GM19468 (cell line): ENCODE results near the gene TUBB4B.

Experiments used
- ATAC-seq: cut with Tn5 transposase; IDR thresholded peaks from one replicate; pipeline ENCODE4 v1.9.1; 2021; ENCODE audit warnings: mild to moderate bottlenecking, moderate library complexity, moderate number of reproducible peaks; ENCODE audit not compliant: unreplicated experiment; ENCODE audit errors: extremely low read depth

Gene TUBB4B

GRCh38 chr9:137224830-137225694, 16.0 kb upstream of the TUBB4B start, which contains the start of gene CYSRT1:
TSS of gene CYSRT1 (plus strand) at chr9:137225174. CDS start at chr9:137225622, 448 bp downstream.
- ATAC-seq = no peak

DNA sequence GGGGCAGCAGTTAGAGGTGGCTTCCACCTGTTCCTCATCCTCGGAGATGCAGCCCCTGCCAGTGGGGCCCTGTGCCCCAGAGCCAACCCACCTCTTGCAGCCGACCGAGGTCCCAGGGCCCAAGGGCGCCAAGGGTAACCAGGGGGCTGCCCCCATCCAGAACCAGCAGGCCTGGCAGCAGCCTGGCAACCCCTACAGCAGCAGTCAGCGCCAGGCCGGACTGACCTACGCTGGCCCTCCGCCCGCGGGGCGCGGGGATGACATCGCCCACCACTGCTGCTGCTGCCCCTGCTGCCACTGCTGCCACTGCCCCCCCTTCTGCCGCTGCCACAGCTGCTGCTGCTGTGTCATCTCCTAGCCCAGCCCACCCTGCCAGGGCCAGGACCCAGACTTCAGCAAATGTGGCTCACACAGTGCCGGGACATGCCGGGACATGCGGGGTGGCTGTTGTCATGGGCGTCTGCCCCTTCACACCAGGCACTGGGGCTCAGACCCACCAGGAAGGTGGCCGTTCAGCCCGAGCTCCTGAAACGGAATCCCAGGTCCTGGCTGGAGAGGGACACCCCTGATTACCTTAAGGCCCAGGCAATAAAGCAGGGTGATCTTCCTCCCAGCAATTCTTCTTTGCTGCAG, 15.3 kb upstream of the TUBB4B start:
- no peak for ATAC-seq

- no peak for ATAC-seq
These were observed 14.6 kb upstream of the TUBB4B start for GRCh38 chr9:137226338-137227053.

DNA sequence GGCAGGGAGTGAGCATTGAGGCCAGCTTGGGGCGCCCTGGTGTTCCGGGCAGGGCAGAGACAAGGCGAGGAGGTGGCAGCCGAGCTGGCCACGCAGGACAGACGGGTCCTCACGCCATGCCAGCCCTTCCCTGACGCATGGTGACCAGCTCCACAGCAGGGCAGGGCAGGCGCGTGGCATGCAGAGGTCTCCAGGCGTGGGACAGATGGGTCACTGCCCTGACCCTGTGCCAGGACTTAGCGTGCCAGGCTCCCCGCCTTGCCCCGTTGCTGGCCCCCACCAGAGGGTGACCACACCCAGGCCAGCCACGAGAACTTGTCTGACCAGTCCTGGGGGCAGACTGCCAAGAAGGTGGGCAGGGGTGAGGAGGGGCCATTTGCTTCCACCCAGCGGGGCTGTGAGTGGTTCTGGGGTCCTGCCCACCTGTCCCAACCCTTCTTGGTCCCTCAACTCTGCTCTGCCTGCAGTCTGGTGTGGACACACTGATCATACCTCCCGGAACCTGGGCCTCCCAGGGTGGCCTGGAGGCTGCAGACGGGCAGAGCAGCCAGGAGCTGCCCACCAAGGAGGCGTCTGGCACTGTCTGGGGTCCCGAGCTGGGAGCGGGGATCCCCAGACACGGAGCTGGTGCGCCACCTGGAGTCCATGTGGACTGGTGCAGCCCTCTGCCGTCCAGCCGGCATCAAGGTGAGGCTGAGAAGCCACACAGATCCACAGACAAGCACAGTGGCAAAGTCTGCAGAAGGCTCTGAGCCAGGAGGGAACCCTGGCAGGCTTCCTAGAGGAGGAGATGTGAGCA, 13.8 kb upstream of the TUBB4B start, which contains the start of gene RNF224:
TSS of gene RNF224 (plus strand) at position 449 of the 799 bp plus-strand sequence. CDS start 834 bp downstream, outside the sequence.
- ATAC-seq = no peak

- no peak for ATAC-seq
These were observed 13.1 kb upstream of the TUBB4B start for GRCh38 chr9:137227853-137228505.

- no peak for ATAC-seq
These were observed 12.6 kb upstream of the TUBB4B start for GRCh38 chr9:137228506-137228967.

- ATAC-seq = no peak
These were observed 11.9 kb upstream of the TUBB4B start for GRCh38 chr9:137228968-137229896.

- no peak for ATAC-seq
These were observed 11.0 kb upstream of the TUBB4B start for GRCh38 chr9:137229903-137230704.

DNA sequence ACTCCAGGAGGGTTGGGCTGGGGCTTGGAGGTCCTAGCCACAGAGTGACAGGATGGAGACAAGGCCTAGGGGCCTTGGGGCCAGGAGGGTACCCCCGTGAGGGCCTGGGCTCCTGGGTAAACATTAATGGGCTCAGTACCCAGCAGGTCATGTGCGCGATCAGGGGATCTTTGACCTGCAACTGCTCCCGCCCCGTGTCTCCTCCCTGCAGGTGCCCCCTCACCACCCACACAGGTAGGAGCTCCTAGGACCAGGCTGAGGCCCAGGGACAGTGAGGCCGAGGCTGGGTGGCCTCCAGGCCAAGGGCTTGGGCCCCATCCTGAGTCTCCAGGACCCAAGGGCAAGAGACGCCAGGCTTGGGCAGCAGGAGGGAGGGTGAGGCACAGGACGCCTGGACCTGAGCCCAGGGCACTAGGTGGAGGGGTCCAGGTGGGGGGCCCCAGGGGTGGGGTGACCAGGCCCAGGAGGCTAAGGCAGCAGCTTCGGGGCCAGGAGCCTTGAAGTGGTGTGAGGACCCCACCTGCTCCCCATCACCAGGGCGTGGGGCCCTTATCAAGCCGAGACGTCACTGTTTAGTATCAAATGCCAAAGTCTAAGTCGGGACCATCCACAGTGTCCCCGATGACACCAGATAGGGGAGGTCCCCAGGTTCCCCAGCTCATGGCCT, 10.2 kb upstream of the TUBB4B start, which contains the start of gene SLC34A3:
TSS of gene SLC34A3 (plus strand) at position 197 of the 667 bp plus-strand sequence. CDS start 802 bp downstream, outside the sequence.
- ATAC-seq = no peak

GRCh38 chr9:137231372-137232039, 9.6 kb upstream of the TUBB4B start:
- no peak for ATAC-seq

DNA sequence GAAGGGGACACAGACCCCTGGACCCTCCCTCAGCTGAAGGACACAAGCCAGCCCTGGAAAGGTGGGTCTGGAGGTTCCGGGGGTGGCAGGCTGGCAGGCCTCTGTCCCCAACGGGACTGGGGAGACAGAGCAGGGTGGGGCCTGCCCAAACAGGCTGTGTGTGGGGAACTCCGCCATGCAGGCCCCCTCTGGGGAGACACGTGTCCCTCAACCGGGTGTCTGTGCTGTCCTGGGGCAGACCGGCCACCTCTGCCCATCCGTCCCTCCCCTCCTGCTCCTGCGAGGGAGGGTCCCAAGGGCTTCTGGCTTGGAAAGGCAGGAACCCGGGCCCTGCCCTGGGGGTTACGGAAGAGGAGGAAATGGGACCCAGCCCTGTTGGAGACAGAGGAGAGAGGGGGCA, 9.0 kb upstream of the TUBB4B start:
- ATAC-seq = no peak

DNA sequence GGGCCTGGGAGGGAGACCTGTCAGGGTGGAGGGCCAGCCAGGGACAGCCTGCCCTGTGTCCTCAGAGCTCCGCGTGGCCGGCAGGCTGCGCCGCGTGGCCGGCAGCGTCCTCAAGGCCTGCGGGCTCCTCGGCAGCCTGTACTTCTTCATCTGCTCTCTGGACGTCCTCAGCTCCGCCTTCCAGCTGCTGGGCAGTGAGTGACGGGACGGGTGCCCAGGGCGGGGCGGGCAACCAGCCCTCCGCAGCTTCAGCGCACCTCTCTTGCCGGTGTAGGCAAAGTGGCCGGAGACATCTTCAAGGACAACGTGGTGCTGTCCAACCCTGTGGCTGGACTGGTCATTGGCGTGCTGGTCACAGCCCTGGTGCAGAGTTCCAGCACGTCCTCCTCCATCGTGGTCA, 8.6 kb upstream of the TUBB4B start:
- no peak for ATAC-seq

GRCh38 chr9:137233143-137233980, 7.7 kb upstream of the TUBB4B start:
- ATAC-seq = no peak

DNA sequence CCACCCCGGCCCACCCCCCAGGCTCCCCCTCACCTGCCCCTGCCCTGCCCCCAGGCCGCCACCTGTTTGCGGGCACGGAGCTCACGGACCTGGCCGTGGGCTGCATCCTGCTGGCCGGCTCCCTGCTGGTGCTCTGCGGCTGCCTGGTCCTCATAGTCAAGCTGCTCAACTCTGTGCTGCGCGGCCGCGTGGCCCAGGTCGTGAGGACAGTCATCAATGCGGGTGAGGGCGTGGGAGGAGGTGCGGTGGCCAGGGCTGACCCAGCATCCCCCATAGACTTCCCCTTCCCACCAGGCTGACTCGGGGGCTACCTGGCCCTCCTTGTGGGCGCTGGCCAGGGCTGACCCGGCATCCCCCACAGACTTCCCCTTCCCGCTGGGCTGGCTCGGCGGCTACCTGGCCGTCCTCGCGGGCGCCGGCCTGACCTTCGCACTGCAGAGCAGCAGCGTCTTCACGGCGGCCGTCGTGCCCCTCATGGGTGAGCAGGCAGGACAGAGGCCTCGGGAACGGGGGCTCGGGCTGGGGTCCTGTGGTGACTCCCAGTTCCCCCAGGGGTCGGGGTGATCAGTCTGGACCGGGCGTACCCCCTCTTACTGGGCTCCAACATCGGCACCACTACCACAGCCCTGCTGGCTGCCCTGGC, 6.9 kb upstream of the TUBB4B start:
- no peak for ATAC-seq
